Measurements from ENCODE around the gene MAN2A1.
"Not testable (repeated sequence)": the region's sequence is repeated elsewhere in the genome, so short reads cannot be mapped to it uniquely, and the experiment has no call there.

Gene MAN2A1

DNA sequence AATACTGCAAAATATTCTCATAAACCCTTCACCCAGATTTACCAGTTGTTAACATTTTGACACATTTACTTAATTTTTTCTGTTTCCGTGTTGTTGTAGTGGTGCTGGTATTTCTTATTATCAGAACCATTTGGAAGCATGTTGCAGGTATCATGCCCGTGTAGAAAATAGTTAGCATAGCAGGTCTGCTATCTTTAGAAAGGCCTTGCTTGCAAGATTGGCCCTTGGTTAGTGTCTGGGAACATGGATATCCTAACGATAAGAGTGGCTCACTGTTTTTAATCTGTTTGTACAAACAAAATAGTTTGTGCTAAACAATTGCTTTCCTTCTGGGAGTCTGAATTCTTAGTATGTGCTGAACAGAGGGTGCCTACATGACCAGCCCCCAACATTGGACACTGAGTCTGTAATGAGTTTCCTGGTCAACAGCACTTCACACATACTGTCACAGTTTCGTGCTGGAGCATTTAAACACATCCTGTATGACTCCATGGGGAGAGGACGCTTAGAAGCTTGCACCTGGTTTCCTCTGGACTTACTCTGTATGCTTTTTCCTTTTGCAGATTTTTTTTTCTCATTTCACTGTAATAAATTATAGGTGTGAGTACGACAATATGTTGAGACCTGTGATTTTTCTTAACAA is 66.9 kb downstream of the MAN2A1 start:
- no peak for DNase-seq (ENCODE audit: low spot score)

DNA sequence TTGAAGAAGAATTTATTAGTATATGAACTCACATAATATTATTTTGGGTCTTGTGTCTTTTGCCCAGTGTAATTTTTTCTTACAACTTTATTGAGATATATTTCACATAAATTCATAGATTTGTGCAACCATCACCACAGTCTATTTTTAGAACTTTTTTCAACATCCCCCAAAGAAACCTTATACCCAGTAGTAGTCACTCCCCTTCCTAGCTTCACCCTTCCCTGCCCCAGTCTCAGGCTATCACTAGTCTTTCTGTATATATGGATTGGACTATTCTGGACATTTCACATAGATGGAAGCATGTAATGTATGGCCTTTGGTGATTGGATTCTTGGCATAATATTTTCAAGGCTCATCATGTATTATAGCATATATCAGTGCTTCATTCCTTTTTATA is 67.8 kb downstream of the MAN2A1 start:
- no peak for DNase-seq (ENCODE audit: low spot score)

DNA sequence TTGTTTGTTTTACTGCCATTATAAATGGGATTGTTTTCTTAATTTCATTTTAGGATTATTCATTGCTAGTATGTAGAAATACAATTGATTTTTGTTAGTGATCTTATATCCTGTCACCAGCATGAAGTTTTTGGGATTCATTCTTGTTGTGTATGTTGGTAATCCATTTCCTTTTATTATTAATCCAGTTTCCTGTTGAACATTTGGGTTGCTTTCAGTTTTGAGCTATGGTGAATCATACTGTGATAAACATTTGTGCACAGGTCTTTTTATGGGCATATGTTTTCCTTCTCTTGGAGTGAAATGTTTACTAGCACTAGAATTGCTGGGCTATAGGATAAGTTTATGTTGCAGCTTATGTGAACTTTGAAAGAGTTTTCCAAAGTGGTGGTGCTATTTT is 69.6 kb downstream of the MAN2A1 start:
- no peak for DNase-seq (ENCODE audit: low spot score)

DNA sequence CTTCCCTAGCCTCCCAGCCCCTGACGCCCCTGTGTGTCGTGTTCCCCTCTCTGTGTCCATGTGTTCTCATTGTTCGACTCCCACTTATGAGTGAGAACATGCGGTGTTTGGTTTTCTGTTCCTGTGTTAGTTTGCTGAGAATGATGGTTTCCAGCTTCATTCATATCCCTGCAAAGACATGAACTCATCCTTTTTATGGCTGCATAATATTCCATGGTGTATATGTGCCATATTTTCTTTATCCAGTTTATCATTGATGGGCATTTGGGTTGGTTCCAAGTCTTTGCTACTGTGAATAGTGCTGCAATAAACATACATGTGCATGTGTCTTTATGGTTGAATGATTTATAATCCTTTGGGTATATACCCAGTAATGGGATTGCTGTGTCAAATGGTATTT is 70.4 kb downstream of the MAN2A1 start:
- DNase-seq (ENCODE audit: low spot score), result not testable (repeated sequence)

DNA sequence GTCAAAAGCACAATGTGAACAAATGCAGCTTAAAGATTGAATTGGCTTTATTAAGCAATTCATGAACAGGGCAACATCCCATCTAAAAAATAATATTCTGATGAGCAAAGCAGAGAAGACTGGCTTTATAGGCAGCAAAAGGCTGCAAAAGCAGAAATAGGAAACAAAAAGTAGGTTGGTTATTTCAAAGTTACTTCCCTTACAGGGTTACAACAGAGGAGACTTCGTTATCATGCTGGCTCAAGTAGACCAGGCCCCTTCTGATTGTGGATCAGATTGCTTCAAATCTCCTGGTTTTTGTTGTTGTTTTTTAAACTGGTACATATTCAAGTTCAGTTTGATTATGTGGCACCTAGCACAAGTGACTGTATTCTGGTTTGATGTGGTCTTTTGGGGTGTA is 73.1 kb downstream of the MAN2A1 start:
- DNase-seq (ENCODE audit: low spot score), result no peak

DNA sequence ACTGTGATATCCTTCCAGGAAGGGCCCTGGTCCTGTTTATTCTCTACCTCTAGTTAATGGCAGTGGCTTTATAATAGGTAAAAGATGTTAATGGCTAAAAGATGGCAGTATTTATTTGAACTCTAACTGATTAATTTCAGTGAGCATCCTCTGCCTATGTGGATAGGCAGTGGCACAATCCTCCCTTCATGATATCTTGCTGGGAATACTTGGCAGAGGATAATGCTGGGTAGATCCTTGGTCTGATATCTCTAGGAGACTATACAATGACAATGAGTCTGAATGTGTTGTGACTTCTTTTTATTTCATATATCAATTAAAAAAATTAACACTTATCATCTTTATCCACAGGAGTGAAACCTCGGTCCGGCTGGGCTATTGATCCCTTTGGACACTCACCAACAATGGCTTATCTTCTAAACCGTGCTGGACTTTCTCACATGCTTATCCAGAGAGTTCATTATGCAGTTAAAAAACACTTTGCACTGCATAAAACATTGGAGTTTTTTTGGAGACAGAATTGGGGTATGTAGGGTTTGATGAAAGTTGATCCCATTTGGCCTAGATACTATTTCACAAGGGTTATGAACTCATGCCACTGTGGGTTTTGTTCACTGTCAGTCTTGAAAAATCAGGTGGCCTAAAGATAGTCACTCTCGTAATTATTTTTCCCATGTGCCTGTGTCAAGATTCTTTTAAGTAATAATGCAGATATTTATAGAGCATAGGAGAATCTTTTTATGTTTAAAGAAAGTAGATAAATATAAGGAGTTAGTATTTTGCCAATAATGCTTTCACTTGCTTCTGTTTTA is 77.7 kb downstream of the MAN2A1 start:
- no peak for DNase-seq (ENCODE audit: low spot score)

DNA sequence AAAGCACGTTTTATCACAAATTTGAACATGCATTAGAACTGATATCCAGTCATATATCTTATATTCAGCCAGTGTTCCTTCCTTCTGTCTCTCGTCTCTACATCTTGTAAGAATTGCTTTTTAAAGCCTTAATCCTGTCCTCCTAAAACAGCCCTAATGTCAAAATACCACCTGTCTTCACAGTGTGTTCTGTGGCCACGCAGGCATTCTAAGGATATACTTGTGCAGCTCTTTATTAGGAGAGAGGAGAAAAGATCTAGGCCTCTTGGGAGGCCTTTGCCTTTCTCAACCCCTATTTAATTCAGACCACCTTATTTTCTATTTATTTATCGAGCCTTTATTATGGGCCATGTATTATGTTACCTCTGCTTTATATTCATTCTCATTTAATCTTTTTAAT is 78.3 kb downstream of the MAN2A1 start:
- no peak for DNase-seq (ENCODE audit: low spot score)

DNA sequence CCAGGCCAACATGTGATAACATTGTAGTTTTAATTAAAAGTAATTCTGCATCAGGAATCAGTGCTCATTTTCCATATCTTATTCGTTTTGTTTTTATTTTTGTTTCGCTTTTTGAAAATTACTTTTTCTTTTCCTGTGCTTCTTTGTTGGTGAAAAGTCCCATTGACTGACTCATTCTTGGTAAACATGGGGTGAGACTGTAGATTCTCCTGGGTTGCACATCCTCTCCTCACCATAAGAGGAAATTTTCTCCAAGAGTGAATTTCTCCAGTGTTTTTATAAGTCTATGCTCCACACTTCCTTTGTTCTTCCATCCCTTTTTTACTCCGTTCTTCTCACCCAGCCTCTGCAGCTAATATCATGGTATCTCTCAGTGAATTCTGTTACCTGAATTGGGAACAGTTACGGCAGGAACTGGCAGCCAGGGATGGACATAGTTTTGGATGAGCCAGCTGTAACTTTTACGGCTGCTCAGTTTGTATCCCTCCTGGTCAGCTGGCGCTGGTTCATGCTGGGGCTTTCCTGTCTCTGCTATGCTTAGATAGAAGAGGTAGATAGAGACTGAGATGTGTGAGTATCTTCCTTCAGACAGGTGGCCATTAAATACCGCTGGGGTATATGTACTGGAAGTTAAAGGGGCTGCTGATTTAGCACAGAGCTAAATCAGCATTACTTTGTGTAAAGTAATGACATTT is 80.0 kb downstream of the MAN2A1 start:
- no peak for DNase-seq (ENCODE audit: low spot score)

DNA sequence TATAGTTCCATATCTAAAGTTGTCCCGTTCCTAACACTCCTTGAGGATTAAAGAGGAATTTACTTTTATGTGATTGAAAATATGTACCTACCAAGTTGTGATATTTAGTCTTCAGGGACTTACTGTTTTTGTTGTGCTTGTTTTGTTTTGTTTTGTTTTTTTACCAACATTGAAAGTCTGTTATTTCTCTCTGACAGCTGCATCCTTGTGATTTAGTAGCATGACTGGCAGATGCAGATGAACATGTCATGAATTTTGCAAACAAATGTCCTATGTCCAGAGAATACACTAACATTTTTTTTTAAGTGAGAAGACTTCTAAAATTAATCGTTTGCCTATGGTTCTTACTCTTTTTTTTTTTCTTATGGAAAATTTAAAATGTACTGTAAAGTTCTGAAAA is 85.4 kb downstream of the MAN2A1 start:
- DNase-seq (ENCODE audit: low spot score), result no peak

DNA sequence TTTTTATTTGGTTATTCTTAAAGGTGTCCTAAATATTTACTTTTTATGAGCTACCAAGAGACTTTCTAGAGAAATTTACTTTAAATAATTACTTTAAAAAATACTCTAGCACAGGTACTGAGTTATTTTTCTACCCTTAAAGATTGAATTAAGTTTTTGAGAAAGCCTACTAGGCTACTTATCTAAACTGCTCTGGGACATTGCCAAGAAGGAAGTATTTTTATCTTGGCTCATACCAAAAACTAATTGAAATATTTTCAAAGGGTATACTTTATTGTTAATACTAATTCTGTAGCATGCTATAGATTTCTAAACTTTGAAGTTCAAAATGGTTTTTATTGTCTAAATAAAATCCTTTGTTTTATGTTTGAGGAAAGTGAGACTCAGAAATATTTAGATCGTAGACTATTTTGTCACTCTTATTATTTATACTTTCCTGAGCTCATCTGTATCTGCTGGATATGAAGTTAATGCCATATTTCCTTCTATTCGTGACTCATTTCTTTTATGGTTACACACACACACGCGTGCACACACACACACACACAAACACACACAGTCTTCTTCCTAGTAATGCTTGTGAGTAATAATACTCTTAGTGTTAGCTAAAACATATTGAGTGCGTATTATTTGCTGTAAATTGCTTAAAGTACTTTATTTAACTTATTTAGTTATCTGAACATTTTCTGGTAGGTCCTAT is 89.5 kb downstream of the MAN2A1 start:
- no peak for DNase-seq (ENCODE audit: low spot score)

DNA sequence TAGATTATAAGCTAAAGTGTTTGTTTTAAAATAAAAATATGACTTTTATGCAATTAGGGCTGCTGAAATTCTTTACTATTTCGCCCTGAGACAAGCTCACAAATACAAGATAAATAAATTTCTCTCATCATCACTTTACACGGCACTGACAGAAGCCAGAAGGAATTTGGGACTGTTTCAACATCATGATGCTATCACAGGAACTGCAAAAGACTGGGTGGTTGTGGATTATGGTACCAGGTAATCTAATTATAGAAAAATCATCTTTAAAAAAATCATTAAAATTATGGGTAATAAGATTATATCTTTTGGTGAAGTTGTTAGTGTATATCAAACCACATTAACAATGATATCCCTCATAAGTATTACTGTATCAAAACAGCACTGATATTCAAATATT is 95.0 kb downstream of the MAN2A1 start:
- no peak for DNase-seq (ENCODE audit: low spot score)

DNA sequence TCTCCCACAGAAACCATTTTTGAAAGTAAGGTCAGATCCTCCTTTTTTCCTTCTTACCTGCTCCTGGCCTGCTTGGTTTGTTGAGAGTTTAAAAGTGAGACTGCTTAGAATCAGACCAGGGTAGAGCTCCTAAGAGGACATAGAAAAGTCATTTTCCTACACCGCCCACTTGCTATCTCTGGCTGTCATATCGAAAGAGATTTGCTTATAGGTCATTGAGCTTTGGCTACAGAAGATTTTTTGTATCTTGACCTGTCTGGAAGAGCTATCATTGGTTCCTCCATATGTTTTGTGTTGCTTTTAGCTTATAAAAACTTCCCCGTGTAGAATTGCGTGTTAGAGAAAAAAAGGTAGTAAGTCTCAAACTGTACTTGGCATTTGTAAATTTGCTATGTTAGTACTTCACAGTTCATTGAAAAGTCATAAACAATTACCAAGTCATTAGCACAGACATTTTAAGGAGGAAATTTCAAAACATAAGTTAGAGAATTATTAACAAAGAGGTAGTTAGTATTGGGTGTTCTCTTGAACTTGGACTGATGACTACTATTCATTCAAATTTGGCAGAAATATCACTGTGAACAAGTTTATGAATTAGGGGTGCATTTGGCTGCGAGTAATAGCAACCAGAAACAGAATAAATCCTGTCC is 96.6 kb downstream of the MAN2A1 start:
- no peak for DNase-seq (ENCODE audit: low spot score)

DNA sequence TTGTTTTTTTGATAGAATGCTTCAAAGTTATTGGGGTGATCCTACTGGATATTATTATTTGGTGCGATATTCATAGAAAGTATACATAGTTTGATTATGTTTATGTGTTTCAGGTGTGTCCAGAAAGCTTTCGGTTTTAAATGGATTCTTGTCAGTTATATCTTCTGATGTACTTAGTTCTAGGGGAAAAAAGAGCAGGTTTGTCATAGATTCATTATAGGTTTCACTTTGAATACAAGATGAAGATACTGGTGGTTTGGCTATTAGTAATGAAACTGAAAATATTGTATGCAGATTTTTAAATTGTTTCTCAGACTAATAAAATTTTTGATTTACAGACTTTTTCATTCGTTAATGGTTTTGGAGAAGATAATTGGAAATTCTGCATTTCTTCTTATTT is 98.9 kb downstream of the MAN2A1 start:
- DNase-seq (ENCODE audit: low spot score), result no peak

DNA sequence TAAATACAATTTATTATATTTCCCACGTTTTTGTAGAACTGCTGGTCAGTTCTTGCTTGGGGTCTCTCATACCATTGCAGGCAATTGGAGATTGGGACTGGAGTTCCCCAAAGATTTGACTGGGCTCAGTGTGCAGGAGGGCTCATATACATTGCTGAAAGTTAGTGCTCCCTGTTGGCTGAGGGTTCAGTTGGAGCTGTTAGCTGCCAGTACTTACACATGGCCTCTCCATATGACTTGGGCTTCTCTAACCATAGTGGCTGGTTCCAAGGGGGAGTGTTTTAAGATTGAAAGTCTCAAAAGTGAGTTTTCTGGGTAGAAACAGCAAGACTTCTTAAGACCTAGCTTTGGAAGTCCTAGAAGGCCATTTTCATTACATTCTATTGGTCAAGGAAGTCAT is 102.9 kb downstream of the MAN2A1 start:
- DNase-seq (ENCODE audit: low spot score), result no peak

DNA sequence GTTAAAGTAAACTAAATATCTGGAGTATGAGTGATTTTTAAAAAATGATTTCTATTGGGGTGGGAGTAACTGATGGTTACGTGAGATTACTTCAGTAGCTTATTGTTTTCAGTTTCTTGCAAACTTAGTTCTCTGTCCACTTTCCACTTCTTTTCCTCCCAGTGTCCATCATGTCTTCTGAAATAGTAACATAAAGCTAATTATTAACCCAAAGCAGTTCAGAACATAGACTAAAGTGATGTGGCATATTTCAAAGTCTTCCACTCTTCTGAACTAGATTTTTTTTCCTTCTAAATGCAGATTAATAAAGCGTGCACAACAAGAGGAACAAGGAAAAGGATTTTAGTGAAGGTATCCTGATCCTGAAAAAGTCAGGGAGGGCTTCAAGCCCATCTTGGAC is 114.1 kb downstream of the MAN2A1 start:
- DNase-seq (ENCODE audit: low spot score), result no peak

DNA sequence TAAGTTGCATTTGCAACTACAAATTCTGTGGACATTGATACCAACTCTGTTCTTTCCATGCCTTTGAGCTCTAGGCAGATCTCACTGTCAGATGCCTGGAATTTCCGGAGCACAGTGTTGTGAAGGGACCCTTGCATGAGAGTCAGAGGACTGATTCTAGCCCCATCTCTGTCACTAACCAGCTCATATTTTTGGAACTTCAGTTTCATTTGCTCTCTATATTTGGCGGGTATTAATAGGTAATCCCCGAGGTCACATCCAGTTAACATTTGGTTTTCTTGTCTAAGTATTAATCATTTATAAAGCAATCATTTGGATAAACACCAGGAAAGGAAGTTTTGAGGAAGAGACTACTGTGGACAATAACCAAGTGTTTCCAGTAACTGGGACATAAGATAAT is 115.7 kb downstream of the MAN2A1 start:
- no peak for DNase-seq (ENCODE audit: low spot score)

DNA sequence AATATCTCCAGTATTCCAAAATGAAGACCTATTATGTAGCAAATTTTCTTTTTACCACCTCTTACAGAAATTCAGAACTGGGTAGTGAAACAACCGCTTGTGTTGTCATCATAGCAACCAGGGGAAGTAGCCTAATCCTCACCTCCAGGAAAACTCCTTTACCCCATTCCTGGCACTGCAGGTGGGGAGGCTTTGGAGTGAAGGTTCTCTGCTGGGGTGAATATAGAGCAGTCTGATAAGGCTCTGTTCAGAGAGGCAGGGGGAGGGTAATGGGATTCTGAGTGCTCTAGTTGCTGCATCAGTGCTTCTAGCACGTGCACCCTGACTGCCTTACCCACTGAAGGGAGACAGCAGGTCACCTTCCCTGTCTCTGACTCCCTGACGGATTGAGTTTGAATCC is 116.2 kb downstream of the MAN2A1 start:
- DNase-seq (ENCODE audit: low spot score), result no peak

DNA sequence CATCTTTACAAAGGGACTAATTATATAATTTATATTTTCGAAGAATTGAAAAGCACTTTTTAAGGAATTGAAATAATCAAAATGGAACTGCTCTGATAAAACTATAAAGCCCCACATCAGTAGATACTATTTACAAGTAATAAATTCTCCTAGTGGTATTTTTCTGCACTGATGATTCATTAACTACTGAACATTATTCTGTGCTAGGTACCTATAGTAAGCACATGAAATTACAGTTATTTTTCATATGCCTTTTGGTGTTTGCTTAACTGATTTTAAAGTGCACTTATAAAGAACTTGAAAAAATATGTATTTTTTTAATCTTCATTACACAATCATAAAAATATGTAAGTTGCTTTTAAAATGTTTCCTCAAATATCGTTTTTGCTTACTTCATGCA is 123.0 kb downstream of the MAN2A1 start:
- no peak for DNase-seq (ENCODE audit: low spot score)

DNA sequence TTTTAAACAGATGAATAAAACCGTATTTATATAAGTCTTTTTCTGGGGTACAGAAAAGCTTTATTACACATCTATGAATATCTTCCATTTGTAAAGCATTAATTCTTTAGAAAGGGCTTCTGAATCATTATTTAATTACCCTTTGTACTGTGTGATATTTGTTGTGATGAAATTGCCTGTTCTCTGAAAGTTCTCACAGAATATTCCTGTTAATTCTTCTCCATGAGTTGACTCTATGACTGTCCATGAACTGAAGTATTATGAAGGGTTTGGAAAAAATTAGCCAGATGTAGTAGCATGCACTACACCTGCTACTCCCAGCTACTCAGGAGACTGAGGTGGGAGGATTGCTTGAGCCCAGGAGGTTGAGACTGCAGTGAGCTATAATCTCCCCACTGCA is 127.0 kb downstream of the MAN2A1 start:
- DNase-seq (ENCODE audit: low spot score), result no peak

DNA sequence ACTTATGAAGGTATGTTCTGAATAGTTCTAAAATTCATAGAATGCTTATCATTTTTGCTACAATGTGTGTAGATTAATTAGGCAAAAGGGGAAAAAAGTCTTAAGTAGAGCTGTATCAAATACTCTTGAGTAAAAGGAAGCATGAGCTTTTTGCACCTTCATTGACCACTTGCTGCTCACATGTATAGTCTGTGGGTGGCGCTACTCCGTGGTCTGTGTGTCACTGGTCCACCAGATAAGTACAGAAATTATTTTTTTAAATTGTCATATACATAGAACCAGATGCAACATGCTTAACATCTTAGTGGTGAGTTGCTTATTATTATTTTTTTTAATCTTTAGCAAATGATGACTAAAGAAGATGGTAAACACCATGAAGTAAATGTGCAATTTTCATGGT is 130.2 kb downstream of the MAN2A1 start:
- no peak for DNase-seq (ENCODE audit: low spot score)

DNA sequence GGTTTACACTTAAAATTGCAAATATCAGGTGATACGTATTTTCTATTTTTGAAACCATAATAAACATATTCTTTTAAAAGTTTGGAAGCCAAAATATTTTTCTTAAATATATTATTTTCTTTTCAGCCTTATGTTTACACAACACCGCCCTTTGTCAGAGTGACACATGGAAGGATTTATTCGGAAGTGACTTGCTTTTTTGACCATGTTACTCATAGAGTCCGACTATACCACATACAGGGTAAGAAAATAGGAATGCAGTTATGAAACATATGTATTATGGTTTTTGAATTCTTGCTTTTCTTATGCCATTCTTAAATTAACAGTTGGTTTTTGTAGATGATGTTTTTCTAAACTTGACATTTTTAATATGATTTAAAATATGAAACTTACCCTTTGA is 133.9 kb downstream of the MAN2A1 start:
- DNase-seq (ENCODE audit: low spot score), result peak; percentile 27

DNA sequence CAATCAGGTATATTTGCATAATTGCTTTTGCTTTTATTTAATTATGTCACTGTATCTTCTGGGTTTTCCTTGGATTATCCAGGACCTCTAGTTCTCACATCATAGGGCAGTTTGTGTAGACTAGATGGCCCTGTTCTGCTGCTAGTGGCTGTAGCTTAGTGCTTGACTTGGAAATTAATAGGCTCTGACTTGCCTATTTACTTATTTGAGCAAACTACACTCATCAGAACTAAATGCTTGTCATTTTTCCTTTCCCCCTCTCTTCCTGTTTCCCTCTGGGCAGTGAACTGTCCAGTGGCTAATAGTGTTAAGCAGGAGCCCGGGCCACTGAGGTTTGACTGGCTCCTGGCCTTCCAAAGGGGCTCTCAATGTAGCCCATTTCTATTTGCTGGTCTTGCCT is 135.7 kb downstream of the MAN2A1 start:
- DNase-seq (ENCODE audit: low spot score), result no peak

All from RKO (cell line).